Measurements from ENCODE around the gene RPS6KC1.
A peak's percentile ranks its signal among the peaks of the same experiment; 100 is the strongest.
"Not testable (repeated sequence)": the region's sequence is repeated elsewhere in the genome, so short reads cannot be mapped to it uniquely, and the experiment has no call there.

Gene RPS6KC1

DNA sequence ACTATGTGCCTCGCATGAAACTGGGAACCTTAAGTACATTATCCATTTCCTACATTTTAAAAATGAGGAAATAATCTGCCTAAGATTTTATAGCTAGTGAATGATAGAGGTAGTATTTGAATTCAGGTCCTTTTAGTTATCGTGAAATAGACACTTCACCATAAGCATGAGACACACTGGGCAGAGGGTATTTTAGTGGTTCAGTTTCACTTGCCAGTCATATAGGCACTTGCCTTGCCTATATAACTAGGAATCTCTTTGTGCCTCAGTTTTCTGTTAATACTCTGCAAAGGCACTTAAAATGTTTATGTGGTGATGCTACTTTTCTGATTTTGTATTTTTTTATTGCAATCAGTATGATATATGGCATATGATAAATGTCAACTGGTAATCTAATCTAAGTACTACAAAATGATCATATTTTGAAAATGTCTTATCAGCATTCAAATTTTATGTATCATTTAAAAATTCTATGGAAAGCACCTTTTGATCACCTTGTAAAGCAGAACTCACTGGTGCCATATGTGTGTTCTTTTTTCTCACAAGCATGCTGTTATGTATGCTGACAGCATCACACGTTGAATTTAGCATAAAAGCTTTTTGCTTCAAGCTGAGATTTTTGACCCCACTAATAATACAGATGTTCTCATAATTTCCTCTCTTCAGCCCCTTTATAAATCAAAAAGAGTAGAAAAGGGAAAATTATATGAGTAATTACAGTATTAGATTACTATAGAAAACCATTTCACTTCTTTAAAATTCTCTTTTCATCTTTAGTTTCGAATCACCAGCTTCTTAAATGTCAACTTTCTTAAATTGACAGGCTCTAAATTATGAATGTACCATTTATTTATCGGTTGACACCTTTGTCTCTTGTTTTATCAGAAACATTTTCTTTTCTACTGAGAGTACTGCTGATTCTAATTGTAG is 52.6 kb downstream of the RPS6KC1 start:
- DNase-seq (ENCODE audit: extremely low spot score) = peak; percentile 14
- ChIA-PET POLR2A (no interaction called here), CTCF (interaction anchor here (2.1 to 2.5 kb wide), 3 partner anchors 9 to 20 kb away, joined by 5 to 9 read pairs (median 9); no protein-coding TSS in a partner anchor)
- TF ChIP-seq, protein P1, sequence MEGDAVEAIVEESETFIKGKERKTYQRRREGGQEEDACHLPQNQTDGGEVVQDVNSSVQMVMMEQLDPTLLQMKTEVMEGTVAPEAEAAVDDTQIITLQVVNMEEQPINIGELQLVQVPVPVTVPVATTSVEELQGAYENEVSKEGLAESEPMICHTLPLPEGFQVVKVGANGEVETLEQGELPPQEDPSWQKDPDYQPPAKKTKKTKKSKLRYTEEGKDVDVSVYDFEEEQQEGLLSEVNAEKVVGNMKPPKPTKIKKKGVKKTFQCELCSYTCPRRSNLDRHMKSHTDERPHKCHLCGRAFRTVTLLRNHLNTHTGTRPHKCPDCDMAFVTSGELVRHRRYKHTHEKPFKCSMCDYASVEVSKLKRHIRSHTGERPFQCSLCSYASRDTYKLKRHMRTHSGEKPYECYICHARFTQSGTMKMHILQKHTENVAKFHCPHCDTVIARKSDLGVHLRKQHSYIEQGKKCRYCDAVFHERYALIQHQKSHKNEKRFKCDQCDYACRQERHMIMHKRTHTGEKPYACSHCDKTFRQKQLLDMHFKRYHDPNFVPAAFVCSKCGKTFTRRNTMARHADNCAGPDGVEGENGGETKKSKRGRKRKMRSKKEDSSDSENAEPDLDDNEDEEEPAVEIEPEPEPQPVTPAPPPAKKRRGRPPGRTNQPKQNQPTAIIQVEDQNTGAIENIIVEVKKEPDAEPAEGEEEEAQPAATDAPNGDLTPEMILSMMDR (IDR thresholded peaks at IDR 0.05; ENCODE audit: control extremely low read depth, extremely low read depth, low read depth, missing control alignments) = no peak

GRCh38 chr1:213104604-213105003 is 53.6 kb downstream of the RPS6KC1 start:
- TF ChIP-seq, protein P1 (IDR thresholded peaks at IDR 0.05; ENCODE audit: control extremely low read depth, extremely low read depth, low read depth, missing control alignments) = no peak
- ChIA-PET CTCF (interaction anchor here (2.1 to 2.5 kb wide), 3 partner anchors 10 to 19 kb away, joined by 5 to 9 read pairs (median 9); no protein-coding TSS in a partner anchor), POLR2A (no interaction called here)
- DNase-seq (ENCODE audit: extremely low spot score) = no peak

- ChIA-PET POLR2A (no interaction called here), CTCF (interaction anchor here (1.2 to 3.9 kb wide), 3 partner anchors 13 to 23 kb away, joined by 3 to 23 read pairs (median 4); no protein-coding TSS in a partner anchor)
- DNase-seq (ENCODE audit: extremely low spot score) = no peak
- TF ChIP-seq, protein P1 (IDR thresholded peaks at IDR 0.05; ENCODE audit: control extremely low read depth, extremely low read depth, low read depth, missing control alignments) = no peak
These were observed 55.3 kb downstream of the RPS6KC1 start for GRCh38 chr1:213106298-213106697.

DNA sequence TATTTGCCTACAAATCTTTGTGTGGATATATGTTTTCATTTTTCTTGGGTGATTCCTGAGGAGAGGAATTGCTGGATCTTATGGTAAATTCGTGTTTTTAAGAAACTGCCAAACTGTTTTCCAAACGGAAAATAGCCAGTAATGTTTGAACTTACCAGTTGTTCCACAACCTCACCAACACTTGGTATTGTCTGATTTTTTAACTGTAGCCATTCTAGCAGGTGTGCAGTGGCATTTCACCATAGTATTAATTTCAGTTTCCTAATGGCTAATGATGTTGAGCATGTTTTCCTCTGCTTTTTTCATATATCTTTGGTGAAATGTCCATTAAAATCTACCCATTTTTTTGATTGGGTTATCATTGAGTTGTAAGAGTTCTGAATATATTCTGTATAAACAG is 56.6 kb downstream of the RPS6KC1 start:
- TF ChIP-seq, protein P1 (IDR thresholded peaks at IDR 0.05; ENCODE audit: control extremely low read depth, extremely low read depth, low read depth, missing control alignments) = no peak
- POLR2A ChIA-PET = no interaction called here
- CTCF ChIA-PET = interaction anchor here (1.6 to 3.9 kb wide), 2 partner anchors 15 kb away, joined by 3 to 23 read pairs; no protein-coding TSS in a partner anchor
- no peak for DNase-seq (ENCODE audit: extremely low spot score)

GRCh38 chr1:213110349-213111300 is 59.6 kb downstream of the RPS6KC1 start:
- peak; percentile 15 for DNase-seq (ENCODE audit: extremely low spot score)
- POLR2A ChIA-PET = no interaction called here
- TF ChIP-seq, protein P1 (IDR thresholded peaks at IDR 0.05; ENCODE audit: control extremely low read depth, extremely low read depth, low read depth, missing control alignments) = no peak
- CTCF ChIA-PET = interaction anchor here (2.1 to 2.9 kb wide), 2 partner anchors 9 to 13 kb away, joined by 10 to 13 read pairs; no protein-coding TSS in a partner anchor

GRCh38 chr1:213111502-213111901 is 60.5 kb downstream of the RPS6KC1 start:
- ChIA-PET CTCF (interaction anchor here (2.1 to 2.9 kb wide), 2 partner anchors 8 to 12 kb away, joined by 10 to 13 read pairs; no protein-coding TSS in a partner anchor), POLR2A (no interaction called here)

GRCh38 chr1:213112723-213113122 is 61.7 kb downstream of the RPS6KC1 start:
- CTCF ChIA-PET = interaction anchor here (2.1 kb wide), 1 partner anchor 7 kb away, joined by 10 read pairs; no protein-coding TSS in a partner anchor
- DNase-seq (ENCODE audit: extremely low spot score); POLR2A ChIA-PET: not testable (repeated sequence)

More at GRCh38 chr1:213111502-213111901, 60.5 kb downstream of the RPS6KC1 start:
- TF ChIP-seq, protein P1 (IDR thresholded peaks at IDR 0.05; ENCODE audit: control extremely low read depth, extremely low read depth, low read depth, missing control alignments) = no peak
- no peak for DNase-seq (ENCODE audit: extremely low spot score)

GRCh38 chr1:213117699-213118180 is 66.7 kb downstream of the RPS6KC1 start:
- DNase-seq (ENCODE audit: extremely low spot score); CTCF ChIA-PET: not testable (repeated sequence)

More at GRCh38 chr1:213117699-213118180, 66.7 kb downstream of the RPS6KC1 start:
- POLR2A ChIA-PET = not testable (repeated sequence)
